ENCODE data around the gene KHDRBS2. TPM values are rescaled to one million over a fixed set of nuclear protein-coding genes. Genes with fewer than 3 reads are reported as not detected.

Gene KHDRBS2
- total RNA-seq, 1 experiment from 2014 or later = not detected

DNA sequence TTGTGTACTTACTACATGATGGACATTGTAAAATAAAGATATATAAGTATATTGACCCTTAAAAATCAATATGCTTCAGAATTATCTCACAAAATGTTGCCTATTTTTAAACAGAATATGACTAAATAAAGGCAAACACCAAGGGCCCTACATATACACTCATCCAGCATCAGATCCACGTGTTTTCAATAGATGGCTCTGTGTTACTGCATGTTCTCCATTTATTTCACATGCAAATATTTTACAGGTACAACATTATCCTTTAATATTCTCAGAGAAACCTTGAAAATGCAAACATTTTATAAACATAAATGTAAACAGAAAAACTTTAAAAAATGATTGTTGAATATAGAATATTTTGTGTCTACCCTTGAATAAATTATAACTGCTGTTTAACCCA lies 2.9 kb upstream of the KHDRBS2 start:
- H3K4me1 ChIP-seq (ENCODE audit: insufficient read depth, low read length, poor library complexity, severe bottlenecking) = no peaks in the 10 kb centered on the region
- ChIA-PET CTCF (no interaction called here), POLR2A (ENCODE audit: low non-redundant PET) (no interaction called here)
- BruUV-seq (replicated peaks) = no TSS peak
- H3K9me3 ChIP-seq (ENCODE audit: low read depth, low read length, poor library complexity, severe bottlenecking) = peaks cover 17% of the 10 kb centered on the region
- H3K27me3 ChIP-seq (replicated peaks; ENCODE audit: insufficient read depth, low read depth, low read length, poor library complexity) = no peaks in the 10 kb centered on the region
- TF ChIP-seq, protein P1, sequence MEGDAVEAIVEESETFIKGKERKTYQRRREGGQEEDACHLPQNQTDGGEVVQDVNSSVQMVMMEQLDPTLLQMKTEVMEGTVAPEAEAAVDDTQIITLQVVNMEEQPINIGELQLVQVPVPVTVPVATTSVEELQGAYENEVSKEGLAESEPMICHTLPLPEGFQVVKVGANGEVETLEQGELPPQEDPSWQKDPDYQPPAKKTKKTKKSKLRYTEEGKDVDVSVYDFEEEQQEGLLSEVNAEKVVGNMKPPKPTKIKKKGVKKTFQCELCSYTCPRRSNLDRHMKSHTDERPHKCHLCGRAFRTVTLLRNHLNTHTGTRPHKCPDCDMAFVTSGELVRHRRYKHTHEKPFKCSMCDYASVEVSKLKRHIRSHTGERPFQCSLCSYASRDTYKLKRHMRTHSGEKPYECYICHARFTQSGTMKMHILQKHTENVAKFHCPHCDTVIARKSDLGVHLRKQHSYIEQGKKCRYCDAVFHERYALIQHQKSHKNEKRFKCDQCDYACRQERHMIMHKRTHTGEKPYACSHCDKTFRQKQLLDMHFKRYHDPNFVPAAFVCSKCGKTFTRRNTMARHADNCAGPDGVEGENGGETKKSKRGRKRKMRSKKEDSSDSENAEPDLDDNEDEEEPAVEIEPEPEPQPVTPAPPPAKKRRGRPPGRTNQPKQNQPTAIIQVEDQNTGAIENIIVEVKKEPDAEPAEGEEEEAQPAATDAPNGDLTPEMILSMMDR (conservative IDR thresholded peaks at IDR 0.05; ENCODE audit: low read depth, low read length) = no peak
- TF ChIP-seq EZH2 (IDR thresholded peaks at IDR 0.05; ENCODE audit: borderline replicate concordance, low read depth, low read length, poor library complexity, severe bottlenecking) = no peak
- no peak overlapping the region for H3K27ac ChIP-seq (ENCODE audit: low read depth, low read length, poor library complexity, severe bottlenecking)
- no peak for DNase-seq (ENCODE audit: low spot score)
- H3K4me3 ChIP-seq (ENCODE audit: low read depth, low read length, poor library complexity, severe bottlenecking) = no peak overlapping the region
- intact Hi-C loops (cut with micrococcal nuclease; ENCODE audit: unreplicated experiment) = no loop called here
- no peaks in the 10 kb centered on the region for H3K36me3 ChIP-seq (ENCODE audit: insufficient read depth, low read length, poor library complexity, severe bottlenecking)

DNA sequence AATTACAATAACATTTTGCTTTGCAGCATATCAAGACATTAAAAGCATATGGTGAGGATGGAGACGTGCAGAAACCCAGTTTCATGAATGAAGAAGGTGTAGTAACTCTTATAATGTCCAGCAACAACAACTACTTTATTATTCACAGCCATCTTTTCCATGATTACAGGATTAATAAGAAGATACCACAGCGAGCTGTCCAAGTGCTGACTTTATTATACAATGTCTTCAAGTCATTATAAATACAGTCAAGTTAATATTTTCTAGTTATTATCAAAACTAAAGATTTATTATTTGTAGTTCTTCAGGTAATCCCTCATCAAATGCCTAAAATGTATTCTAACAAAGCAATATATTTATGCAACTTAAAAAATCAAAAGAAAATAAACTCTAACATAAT lies 2.5 kb upstream of the KHDRBS2 start:
- no peaks in the 10 kb centered on the region for H3K4me1 ChIP-seq (ENCODE audit: insufficient read depth, low read length, poor library complexity, severe bottlenecking)
- H3K27me3 ChIP-seq (replicated peaks; ENCODE audit: insufficient read depth, low read depth, low read length, poor library complexity) = no peaks in the 10 kb centered on the region
- intact Hi-C loops (cut with micrococcal nuclease; ENCODE audit: unreplicated experiment) = no loop called here
- POLR2A ChIA-PET (ENCODE audit: low non-redundant PET) = no interaction called here
- no peak overlapping the region for H3K4me3 ChIP-seq (ENCODE audit: low read depth, low read length, poor library complexity, severe bottlenecking)
- H3K9me3 ChIP-seq (ENCODE audit: low read depth, low read length, poor library complexity, severe bottlenecking) = peaks cover 15% of the 10 kb centered on the region
- no peak overlapping the region for H3K27ac ChIP-seq (ENCODE audit: low read depth, low read length, poor library complexity, severe bottlenecking)
- CTCF ChIA-PET = no interaction called here
- no peak for DNase-seq (ENCODE audit: low spot score)
- TF ChIP-seq, protein P1 (conservative IDR thresholded peaks at IDR 0.05; ENCODE audit: low read depth, low read length) = no peak
- TF ChIP-seq EZH2 (IDR thresholded peaks at IDR 0.05; ENCODE audit: borderline replicate concordance, low read depth, low read length, poor library complexity, severe bottlenecking) = no peak
- no peaks in the 10 kb centered on the region for H3K36me3 ChIP-seq (ENCODE audit: insufficient read depth, low read length, poor library complexity, severe bottlenecking)
- BruUV-seq (replicated peaks) = no TSS peak

GRCh38 chr6:62286470-62286843 lies 432 bp upstream of the KHDRBS2 start:
- Histone ChIP-seq H3K27ac (ENCODE audit: low read depth, low read length, poor library complexity, severe bottlenecking) (no peak overlapping the region), H3K9me3 (ENCODE audit: low read depth, low read length, poor library complexity, severe bottlenecking) (peaks cover 7% of the 10 kb centered on the region), H3K4me3 (ENCODE audit: low read depth, low read length, poor library complexity, severe bottlenecking) (no peak overlapping the region), H3K36me3 (ENCODE audit: insufficient read depth, low read length, poor library complexity, severe bottlenecking) (no peaks in the 10 kb centered on the region), H3K4me1 (ENCODE audit: insufficient read depth, low read length, poor library complexity, severe bottlenecking) (no peaks in the 10 kb centered on the region), H3K27me3 (replicated peaks; ENCODE audit: insufficient read depth, low read depth, low read length, poor library complexity) (no peaks in the 10 kb centered on the region)
- no peak for DNase-seq (ENCODE audit: low spot score)
- no TSS peak for BruUV-seq (replicated peaks)
- intact Hi-C loops (cut with micrococcal nuclease; ENCODE audit: unreplicated experiment) = no loop called here
- TF ChIP-seq EZH2 (IDR thresholded peaks at IDR 0.05; ENCODE audit: borderline replicate concordance, low read depth, low read length, poor library complexity, severe bottlenecking) = no peak
- TF ChIP-seq, protein P1 (conservative IDR thresholded peaks at IDR 0.05; ENCODE audit: low read depth, low read length) = no peak
- CTCF ChIA-PET = no interaction called here
- POLR2A ChIA-PET (ENCODE audit: low non-redundant PET) = no interaction called here
